ENCODE results near the gene CDH13.

GRCh38 chr16:83021746-83022145 is 395.0 kb downstream of the CDH13 start:
- TF ChIP-seq POLR2A (IDR thresholded peaks at IDR 0.05) (no peak), CTCF (IDR thresholded peaks at IDR 0.05) (no peak)
